ENCODE measurements around the gene VARS1.
"Not testable (repeated sequence)": the region's sequence is repeated elsewhere in the genome, so short reads cannot be mapped to it uniquely, and the experiment has no call there.

VARS1 gene

DNA sequence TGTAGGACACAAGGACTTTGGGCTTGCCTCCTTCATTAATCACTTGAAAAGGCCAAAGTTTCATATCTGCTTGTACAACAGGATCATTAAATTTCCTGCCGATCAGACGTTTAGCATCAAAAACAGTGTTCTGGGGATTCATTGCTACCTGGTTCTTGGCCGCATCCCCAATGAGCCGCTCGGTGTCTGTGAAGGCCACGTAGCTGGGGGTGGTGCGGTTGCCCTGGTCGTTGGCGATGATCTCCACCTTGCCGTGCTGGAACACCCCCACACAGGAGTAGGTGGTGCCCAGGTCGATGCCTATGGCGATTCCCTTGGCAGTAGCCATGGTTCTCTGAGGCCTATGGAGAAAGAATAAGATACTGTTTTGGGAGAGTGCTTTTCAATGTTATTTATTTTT is 16.1 kb upstream of the VARS1 start:
- Histone ChIP-seq H3K9me3 (ENCODE audit: control insufficient read depth, low read length) (no peaks in the 10 kb centered on the region), H3K27ac (ENCODE audit: insufficient read depth, low read length, poor library complexity, severe bottlenecking) (no peak overlapping the region), H3K36me3 (ENCODE audit: control insufficient read depth, insufficient read depth, low read length) (peaks cover 12% of the 10 kb centered on the region), H3K4me3 (ENCODE audit: insufficient read depth, low read depth, low read length, poor library complexity, severe bottlenecking) (no peak overlapping the region), H3K27me3 (replicated peaks; ENCODE audit: control insufficient read depth, insufficient read depth, low read length, poor library complexity, severe bottlenecking) (no peaks in the 10 kb centered on the region), H3K4me1 (ENCODE audit: control insufficient read depth, insufficient read depth, low read length, poor library complexity, severe bottlenecking) (peaks cover 17% of the 10 kb centered on the region)
- no peak for DNase-seq

DNA sequence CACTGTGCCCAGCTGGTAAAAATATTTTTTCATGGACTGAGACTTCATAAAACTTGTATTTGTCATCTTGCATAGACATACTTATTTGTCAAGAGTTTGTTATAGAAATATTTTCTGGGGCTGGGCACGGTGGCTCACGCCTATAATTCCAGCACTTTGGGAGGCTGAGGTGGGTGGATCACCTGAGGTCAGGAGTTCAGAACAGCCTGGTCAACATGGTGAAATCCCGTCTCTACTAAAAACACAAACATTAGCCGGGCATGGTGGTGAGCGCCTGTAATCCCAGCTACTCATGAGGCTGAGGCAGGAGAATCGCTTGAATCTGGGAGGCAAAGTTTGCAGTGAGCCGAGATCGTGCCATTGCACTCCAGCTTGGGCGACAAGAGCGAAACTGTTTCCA is 13.0 kb upstream of the VARS1 start:
- H3K4me1 ChIP-seq (ENCODE audit: control insufficient read depth, insufficient read depth, low read length, poor library complexity, severe bottlenecking) = peaks cover 16% of the 10 kb centered on the region
- H3K4me3 ChIP-seq (ENCODE audit: insufficient read depth, low read depth, low read length, poor library complexity, severe bottlenecking); H3K27ac ChIP-seq (ENCODE audit: insufficient read depth, low read length, poor library complexity, severe bottlenecking); H3K9me3 ChIP-seq (ENCODE audit: control insufficient read depth, low read length); H3K27me3 ChIP-seq (replicated peaks; ENCODE audit: control insufficient read depth, insufficient read depth, low read length, poor library complexity, severe bottlenecking); DNase-seq: not testable (repeated sequence)
- peaks cover 12% of the 10 kb centered on the region for H3K36me3 ChIP-seq (ENCODE audit: control insufficient read depth, insufficient read depth, low read length)

DNA sequence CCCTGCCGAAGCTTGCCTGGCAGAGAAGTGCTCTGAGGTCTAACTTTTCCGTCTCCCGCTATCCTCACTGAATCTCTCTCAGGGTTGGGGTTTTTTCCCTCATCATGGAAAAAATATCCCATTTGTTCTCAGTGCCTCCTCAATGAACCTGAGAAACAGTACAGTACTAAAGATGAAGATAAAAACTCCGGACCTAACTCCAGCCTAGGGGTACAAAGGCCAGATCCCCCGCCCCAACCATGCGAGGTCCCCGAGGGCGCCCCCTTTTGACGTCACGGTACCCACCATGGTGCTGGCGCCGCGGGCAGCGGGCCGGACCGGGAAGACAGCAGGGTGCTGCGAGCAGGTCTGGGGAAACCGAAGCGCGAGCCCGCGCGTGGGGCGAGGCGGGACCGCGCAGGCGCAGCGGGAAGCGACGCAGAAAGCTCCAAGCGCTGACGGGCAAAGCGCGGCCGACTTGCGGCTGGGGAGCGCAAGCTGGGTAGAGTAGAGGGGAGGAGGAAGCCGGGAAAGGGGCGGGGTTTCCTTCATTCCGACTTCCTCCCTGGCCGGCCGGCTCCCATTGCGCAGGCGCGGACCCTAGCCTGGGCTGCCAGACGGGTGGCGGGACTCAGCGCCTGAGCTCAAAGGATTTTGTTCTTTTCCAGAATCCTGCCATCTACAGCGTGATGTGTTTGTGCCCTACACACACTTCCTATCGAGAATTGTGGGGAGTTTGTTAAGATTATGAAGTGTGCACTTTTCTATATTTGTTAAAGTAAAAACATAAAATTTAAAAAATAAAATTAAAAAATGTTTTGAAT is 11.1 kb upstream of the VARS1 start, which contains the start of gene LSM2:
TSS of gene LSM2 (minus strand) at position 497 of the 803 bp plus-strand sequence. CDS start at position 288, 209 bp downstream.
- H3K4me3 ChIP-seq (ENCODE audit: insufficient read depth, low read depth, low read length, poor library complexity, severe bottlenecking) = peak within 1 kb of the TSS; percentile 84
- DNase-seq = peak; percentile 94 to 96 (median 96)

DNA sequence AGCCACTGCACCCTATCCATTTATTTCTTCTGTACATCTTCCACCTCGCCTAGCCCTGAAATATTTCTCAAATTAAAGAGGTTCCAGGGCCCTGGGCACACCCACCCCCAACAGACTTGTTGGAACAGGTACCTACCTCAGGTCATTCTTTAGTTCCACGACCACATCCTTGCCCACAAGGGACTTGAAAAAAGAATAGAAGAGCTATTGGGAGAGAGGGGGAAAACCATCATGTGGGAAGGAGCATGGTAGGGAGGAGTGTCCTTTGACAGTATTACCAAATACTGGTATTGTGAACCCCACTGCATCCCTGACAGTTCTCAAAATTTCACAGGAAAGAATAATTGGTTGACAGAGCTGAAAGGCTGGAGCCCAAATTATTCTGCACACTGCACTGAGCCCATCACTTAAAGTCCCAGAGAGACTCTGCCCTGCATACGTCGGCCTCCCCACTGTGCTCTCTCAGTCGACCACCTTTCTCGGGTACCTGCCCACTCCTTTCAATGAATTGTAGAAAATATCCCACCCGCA is 10.5 kb upstream of the VARS1 start:
- no peak for DNase-seq
- Histone ChIP-seq H3K9me3 (ENCODE audit: control insufficient read depth, low read length) (no peaks in the 10 kb centered on the region), H3K4me3 (ENCODE audit: insufficient read depth, low read depth, low read length, poor library complexity, severe bottlenecking) (peak overlapping the region; percentile 84), H3K27me3 (replicated peaks; ENCODE audit: control insufficient read depth, insufficient read depth, low read length, poor library complexity, severe bottlenecking) (no peaks in the 10 kb centered on the region), H3K27ac (ENCODE audit: insufficient read depth, low read length, poor library complexity, severe bottlenecking) (peak overlapping the region; percentile 88), H3K36me3 (ENCODE audit: control insufficient read depth, insufficient read depth, low read length) (peaks cover 5% of the 10 kb centered on the region), H3K4me1 (ENCODE audit: control insufficient read depth, insufficient read depth, low read length, poor library complexity, severe bottlenecking) (peaks cover 8% of the 10 kb centered on the region)

More for the DNA sequence above, 11.1 kb upstream of the VARS1 start, which contains the start of gene LSM2:
- Histone ChIP-seq H3K27ac (ENCODE audit: insufficient read depth, low read length, poor library complexity, severe bottlenecking) (peak within 1 kb of the TSS; percentile 88), H3K9me3 (ENCODE audit: control insufficient read depth, low read length) (no peaks in the 10 kb centered on the region), H3K27me3 (replicated peaks; ENCODE audit: control insufficient read depth, insufficient read depth, low read length, poor library complexity, severe bottlenecking) (no peaks in the 10 kb centered on the region), H3K4me1 (ENCODE audit: control insufficient read depth, insufficient read depth, low read length, poor library complexity, severe bottlenecking) (peaks cover 8% of the 10 kb centered on the region), H3K36me3 (ENCODE audit: control insufficient read depth, insufficient read depth, low read length) (peaks cover 11% of the 10 kb centered on the region)

DNA sequence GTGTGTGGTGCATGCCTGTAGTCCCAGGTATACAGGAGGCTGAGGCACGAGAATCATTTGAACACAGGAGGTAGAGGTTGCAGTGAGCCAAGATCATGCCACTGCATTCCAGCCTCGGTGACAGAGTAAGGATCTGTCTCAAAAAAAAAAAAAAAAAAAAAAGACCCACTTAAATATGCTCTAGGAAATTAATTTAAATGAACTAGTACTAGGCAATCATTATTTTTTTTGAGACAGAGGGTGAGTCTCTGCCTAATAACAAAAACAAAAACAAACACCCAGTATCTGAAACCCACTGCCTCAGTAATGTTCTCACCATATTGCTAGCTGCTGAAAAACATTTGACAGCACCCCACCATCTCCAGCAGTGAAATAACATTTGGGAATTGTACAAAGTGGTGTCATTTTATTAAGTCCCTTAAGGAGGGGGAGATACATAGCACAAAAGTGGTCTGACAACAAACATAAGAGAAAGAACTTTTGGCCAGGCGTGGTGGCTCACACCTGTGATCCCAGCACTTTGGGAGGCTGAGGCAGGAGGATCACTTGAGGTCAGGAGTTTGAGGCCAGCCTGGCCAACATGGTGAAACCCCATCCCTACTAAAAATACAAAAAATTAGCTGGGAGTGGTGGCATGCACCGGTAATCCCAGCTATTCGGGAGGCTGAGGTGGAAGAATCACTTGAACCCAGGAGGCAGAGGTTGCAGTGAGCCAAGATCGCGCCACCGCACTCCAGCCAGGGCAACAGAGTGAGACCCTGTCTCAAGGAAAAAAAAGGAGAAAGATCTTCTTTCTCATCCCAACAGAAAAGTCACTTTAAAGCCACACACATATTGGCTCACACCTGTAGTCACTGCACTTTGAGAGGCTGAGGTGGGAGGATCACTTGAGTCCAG is 5.7 kb upstream of the VARS1 start:
- not testable (repeated sequence) for H3K27ac ChIP-seq (ENCODE audit: insufficient read depth, low read length, poor library complexity, severe bottlenecking); H3K9me3 ChIP-seq (ENCODE audit: control insufficient read depth, low read length); H3K4me3 ChIP-seq (ENCODE audit: insufficient read depth, low read depth, low read length, poor library complexity, severe bottlenecking); DNase-seq; H3K27me3 ChIP-seq (replicated peaks; ENCODE audit: control insufficient read depth, insufficient read depth, low read length, poor library complexity, severe bottlenecking); H3K36me3 ChIP-seq (ENCODE audit: control insufficient read depth, insufficient read depth, low read length)
- peaks cover 30% of the 10 kb centered on the region for H3K4me1 ChIP-seq (ENCODE audit: control insufficient read depth, insufficient read depth, low read length, poor library complexity, severe bottlenecking)

DNA sequence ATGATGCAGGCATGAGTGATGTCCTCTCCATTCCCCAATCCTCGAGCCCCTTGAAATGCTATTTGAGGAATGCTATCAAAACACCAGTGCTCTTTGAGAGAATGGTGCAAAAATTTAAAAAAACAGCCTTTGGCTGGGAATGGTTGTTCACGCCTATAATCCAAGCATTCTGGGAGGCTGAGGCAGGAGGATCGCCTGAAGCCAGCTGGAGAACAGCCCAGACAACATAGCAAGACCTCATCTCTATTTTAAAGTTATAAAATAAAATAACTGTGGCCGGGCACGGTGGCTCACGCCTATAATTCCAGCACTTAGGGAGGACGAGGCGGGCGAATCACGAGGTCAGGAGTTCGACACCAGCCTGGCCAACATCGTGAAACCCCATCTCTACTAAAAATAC is 4.2 kb upstream of the VARS1 start:
- no peaks in the 10 kb centered on the region for H3K9me3 ChIP-seq (ENCODE audit: control insufficient read depth, low read length)
- peaks cover 32% of the 10 kb centered on the region for H3K4me1 ChIP-seq (ENCODE audit: control insufficient read depth, insufficient read depth, low read length, poor library complexity, severe bottlenecking)
- H3K27me3 ChIP-seq (replicated peaks; ENCODE audit: control insufficient read depth, insufficient read depth, low read length, poor library complexity, severe bottlenecking) = no peaks in the 10 kb centered on the region
- H3K4me3 ChIP-seq (ENCODE audit: insufficient read depth, low read depth, low read length, poor library complexity, severe bottlenecking) = no peak overlapping the region
- DNase-seq = no peak
- no peak overlapping the region for H3K27ac ChIP-seq (ENCODE audit: insufficient read depth, low read length, poor library complexity, severe bottlenecking)
- no peaks in the 10 kb centered on the region for H3K36me3 ChIP-seq (ENCODE audit: control insufficient read depth, insufficient read depth, low read length)

DNA sequence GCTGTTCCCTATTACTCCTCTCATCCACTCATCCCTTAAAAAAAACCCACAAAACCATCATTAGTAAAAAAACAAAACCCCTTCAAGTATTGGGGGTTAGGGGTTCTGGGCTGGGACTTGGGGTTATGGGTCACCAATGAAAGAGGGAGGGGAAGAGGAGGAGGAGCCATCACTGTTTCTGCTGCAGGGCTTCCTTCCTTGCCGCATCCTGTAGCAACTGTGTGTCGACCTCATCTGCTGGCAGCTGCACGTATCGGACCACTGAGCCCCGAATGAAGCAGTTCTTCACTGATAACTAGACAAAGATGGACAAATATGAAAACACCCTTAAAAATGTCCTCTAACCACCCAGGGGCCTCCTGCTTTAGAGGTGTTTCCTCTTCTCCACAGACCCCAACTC is 2.0 kb upstream of the VARS1 start:
- Histone ChIP-seq H3K27ac (ENCODE audit: insufficient read depth, low read length, poor library complexity, severe bottlenecking) (peak overlapping the region; percentile 51), H3K36me3 (ENCODE audit: control insufficient read depth, insufficient read depth, low read length) (peaks cover 2% of the 10 kb centered on the region), H3K4me1 (ENCODE audit: control insufficient read depth, insufficient read depth, low read length, poor library complexity, severe bottlenecking) (peaks cover 37% of the 10 kb centered on the region), H3K27me3 (replicated peaks; ENCODE audit: control insufficient read depth, insufficient read depth, low read length, poor library complexity, severe bottlenecking) (no peaks in the 10 kb centered on the region), H3K4me3 (ENCODE audit: insufficient read depth, low read depth, low read length, poor library complexity, severe bottlenecking) (no peak overlapping the region), H3K9me3 (ENCODE audit: control insufficient read depth, low read length) (no peaks in the 10 kb centered on the region)
- no peak for DNase-seq

DNA sequence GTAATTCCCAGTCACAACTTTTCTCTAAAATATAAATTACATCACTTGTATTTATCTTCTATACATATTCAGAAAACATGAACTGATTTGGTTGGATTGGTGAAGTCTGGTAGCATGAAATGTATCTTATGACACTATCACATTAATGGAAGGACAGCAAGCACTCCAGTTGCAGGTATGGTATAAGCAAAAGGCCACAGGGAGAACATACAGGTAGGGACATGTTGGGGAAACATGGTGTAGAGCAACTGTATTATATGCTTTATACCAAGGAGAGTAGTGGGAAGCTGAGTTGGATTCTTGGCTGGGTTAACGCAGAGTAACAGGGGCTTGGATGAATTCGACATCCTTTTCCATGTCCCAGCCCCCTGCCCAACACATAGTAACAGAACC is 1.4 kb upstream of the VARS1 start:
- no peak for DNase-seq
- Histone ChIP-seq H3K27ac (ENCODE audit: insufficient read depth, low read length, poor library complexity, severe bottlenecking) (no peak overlapping the region), H3K4me1 (ENCODE audit: control insufficient read depth, insufficient read depth, low read length, poor library complexity, severe bottlenecking) (peaks cover 37% of the 10 kb centered on the region), H3K36me3 (ENCODE audit: control insufficient read depth, insufficient read depth, low read length) (peaks cover 7% of the 10 kb centered on the region), H3K4me3 (ENCODE audit: insufficient read depth, low read depth, low read length, poor library complexity, severe bottlenecking) (no peak overlapping the region), H3K27me3 (replicated peaks; ENCODE audit: control insufficient read depth, insufficient read depth, low read length, poor library complexity, severe bottlenecking) (no peaks in the 10 kb centered on the region), H3K9me3 (ENCODE audit: control insufficient read depth, low read length) (no peaks in the 10 kb centered on the region)

DNA sequence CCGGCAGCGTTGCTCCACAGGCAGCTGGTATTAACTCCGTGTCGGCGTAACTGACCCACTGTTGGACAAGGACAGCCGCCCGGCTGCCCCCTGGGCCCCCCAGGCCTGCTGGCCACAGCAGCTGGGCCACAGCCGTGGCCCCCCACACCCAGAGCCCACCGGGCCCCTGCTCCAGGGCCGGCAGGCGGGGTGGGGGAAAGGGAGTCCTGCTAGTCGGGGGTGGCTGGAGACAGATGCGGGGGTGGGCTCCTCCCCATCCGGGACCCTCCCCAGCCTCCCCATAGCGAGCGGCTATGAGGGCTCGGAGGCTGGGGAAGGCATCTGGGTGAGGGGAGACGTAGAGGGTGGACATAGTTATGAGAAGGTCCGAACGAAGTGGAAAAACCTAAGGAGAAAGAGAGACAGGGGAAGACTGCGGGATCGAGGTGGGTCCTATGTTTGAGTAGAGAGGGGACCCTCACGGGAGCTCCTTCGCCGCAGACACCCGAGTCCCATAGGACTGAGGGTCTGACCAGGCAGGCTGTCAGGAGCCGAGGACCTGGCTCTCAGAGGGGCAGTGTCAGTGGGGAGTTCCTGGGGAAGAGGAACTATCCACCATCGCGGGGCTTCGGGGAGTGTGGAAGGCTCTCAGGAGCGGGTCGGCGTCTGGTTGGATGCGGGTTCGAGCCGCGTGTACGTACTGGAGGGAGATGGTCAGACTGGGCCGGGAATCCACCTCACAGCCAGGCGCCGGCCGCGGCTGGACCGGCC is 511 bp downstream of the VARS1 start:
- no peak for DNase-seq
- Histone ChIP-seq H3K27ac (ENCODE audit: insufficient read depth, low read length, poor library complexity, severe bottlenecking) (peak overlapping the region; percentile 90), H3K4me1 (ENCODE audit: control insufficient read depth, insufficient read depth, low read length, poor library complexity, severe bottlenecking) (peaks cover 37% of the 10 kb centered on the region), H3K9me3 (ENCODE audit: control insufficient read depth, low read length) (no peaks in the 10 kb centered on the region), H3K4me3 (ENCODE audit: insufficient read depth, low read depth, low read length, poor library complexity, severe bottlenecking) (peak overlapping the region; percentile 89), H3K36me3 (ENCODE audit: control insufficient read depth, insufficient read depth, low read length) (peaks cover 11% of the 10 kb centered on the region), H3K27me3 (replicated peaks; ENCODE audit: control insufficient read depth, insufficient read depth, low read length, poor library complexity, severe bottlenecking) (no peaks in the 10 kb centered on the region)
